ENCODE results near the gene SURF4. TPM values are rescaled to one million over a fixed set of nuclear protein-coding genes. Genes with fewer than 3 reads are reported as not detected.

Gene SURF4
- total and polyA plus RNA-seq, 2 of the 13 experiments (the other 11 are each of a cell fraction or from before 2014, with no cell fraction given) = 220 to 265 TPM

- TF ChIP-seq ZBTB7B (CRISPR knock-in tag; IDR thresholded peaks at IDR 0.05) (no peak), PAF1 (CRISPR knock-in tag; IDR thresholded peaks at IDR 0.05) (no peak), RBFOX2 (IDR thresholded peaks at IDR 0.05; ENCODE audit: low read depth, low read length) (peak; percentile 25; the same call in 1 of the 2 replicates)
- no TSS peak for BruUV-seq (replicated peaks)
- no peak overlapping the region for H3K4me3 ChIP-seq (replicated peaks in 1 of 3; ENCODE audit: insufficient read depth in 1 of 3, low read depth in 2 of 3, low read length in 3 of 3)
- DNase-seq (ENCODE audit: low spot score) = no peak
- no peak overlapping the region for H3K9ac ChIP-seq (ENCODE audit: insufficient read depth, low read depth, low read length)
- H3K36me3 ChIP-seq (replicated peaks in 1 of 2; ENCODE audit: control insufficient read depth in 1 of 2, insufficient read depth in 2 of 2, low read length in 2 of 2) = peaks cover 8 to 58% of the 10 kb centered on the region in 2 experiments; a peak in 4 of 5 replicates
- H3K79me2 ChIP-seq (ENCODE audit: insufficient read depth, low read length) = peaks cover 7% of the 10 kb centered on the region
- in situ Hi-C loops (cut with HindIII; ENCODE audit: extremely low pct_ligation_motif_present, low pct_unique_long_range_greater_than_20kb) (no loop called here), intact Hi-C loops (cut with micrococcal nuclease; ENCODE audit: unreplicated experiment) (no loop called here)
- ChIA-PET CTCF (ENCODE audit: low intra/inter-chr PET ratio, low total read pairs) (interaction anchor here (1.9 kb wide), 1 partner anchor 144 kb away, joined by 5 read pairs; no protein-coding TSS in a partner anchor), POLR2A (no interaction called here)
- no peak for ATAC-seq
- H4K20me1 ChIP-seq (ENCODE audit: insufficient read depth, low read length) = no peaks in the 10 kb centered on the region
- H3K9me3 ChIP-seq (ENCODE audit: low read length) = no peaks in the 10 kb centered on the region
- peaks cover 14% of the 10 kb centered on the region for H3K4me1 ChIP-seq (ENCODE audit: insufficient read depth, low read length)
- H2AFZ ChIP-seq (ENCODE audit: low read length) = no peak overlapping the region
- H3K27ac ChIP-seq (ENCODE audit: extremely low read length, insufficient read depth, low read length) = no peak overlapping the region
- H3K27me3 ChIP-seq (ENCODE audit: control insufficient read depth in 1 of 2, insufficient read depth in 2 of 2, low read length in 2 of 2) = no peaks in the 10 kb centered on the region
- no peak overlapping the region for H3K4me2 ChIP-seq (ENCODE audit: low read depth, low read length)
- 96% methylated on average over 14 of the region's 15 CpGs for WGBS (ENCODE audit: low lambda C conversion rate)
- FAIRE-seq = no peak
Measured at GRCh38 chr9:133341369-133342068, 34.3 kb downstream of the SURF4 start.

GRCh38 chr9:133340916-133341315 lies 34.9 kb downstream of the SURF4 start:
- H3K79me2 ChIP-seq (ENCODE audit: insufficient read depth, low read length) = peaks cover 4% of the 10 kb centered on the region
- intact Hi-C loops (cut with micrococcal nuclease; ENCODE audit: unreplicated experiment) (no loop called here), in situ Hi-C loops (cut with HindIII; ENCODE audit: extremely low pct_ligation_motif_present, low pct_unique_long_range_greater_than_20kb) (no loop called here)
- no peaks in the 10 kb centered on the region for H3K9me3 ChIP-seq (ENCODE audit: low read length)
- H3K36me3 ChIP-seq (replicated peaks in 1 of 2; ENCODE audit: control insufficient read depth in 1 of 2, insufficient read depth in 2 of 2, low read length in 2 of 2) = peaks cover 7 to 58% of the 10 kb centered on the region in 2 experiments; a peak in 4 of 5 replicates
- H3K27ac ChIP-seq (ENCODE audit: extremely low read length, insufficient read depth, low read length) = no peak overlapping the region
- no peak overlapping the region for H3K9ac ChIP-seq (ENCODE audit: insufficient read depth, low read depth, low read length)
- FAIRE-seq (no peak), DNase-seq (ENCODE audit: low spot score) (no peak), ATAC-seq (no peak)
- 91% methylated on average over 5 of the region's 13 CpGs for WGBS (ENCODE audit: low lambda C conversion rate)
- H2AFZ ChIP-seq (ENCODE audit: low read length) = no peak overlapping the region
- TF ChIP-seq ZNF776 (CRISPR knock-in tag; IDR thresholded peaks at IDR 0.05) = no peak
- no peak for TF ChIP-seq PHF21A (CRISPR knock-in tag; IDR thresholded peaks at IDR 0.05)
- no peak for TF ChIP-seq ESRRA (CRISPR knock-in tag; IDR thresholded peaks at IDR 0.05; ENCODE audit: low read depth)
- TF ChIP-seq ZNF335 (CRISPR knock-in tag; IDR thresholded peaks at IDR 0.05) = no peak
- TF ChIP-seq ADNP (CRISPR knock-in tag; IDR thresholded peaks at IDR 0.05) = no peak
- TF ChIP-seq ATF3 (CRISPR knock-in tag; IDR thresholded peaks at IDR 0.05) = no peak
- TF ChIP-seq MEF2D (CRISPR knock-in tag; IDR thresholded peaks at IDR 0.05) = no peak
- no peak for TF ChIP-seq NR1H2 (CRISPR knock-in tag; IDR thresholded peaks at IDR 0.05; ENCODE audit: borderline replicate concordance, low read depth)
- TF ChIP-seq ZNF17 (CRISPR knock-in tag; IDR thresholded peaks at IDR 0.05) = no peak
- no peak for TF ChIP-seq ZNF256 (CRISPR knock-in tag; conservative IDR thresholded peaks at IDR 0.05)
- no peak for TF ChIP-seq ZNF251 (CRISPR knock-in tag; IDR thresholded peaks at IDR 0.05)
- TF ChIP-seq ZGPAT (CRISPR knock-in tag; IDR thresholded peaks at IDR 0.05) = no peak
- POLR2A ChIA-PET = no interaction called here
- H3K27me3 ChIP-seq (ENCODE audit: control insufficient read depth in 1 of 2, insufficient read depth in 2 of 2, low read length in 2 of 2) = no peaks in the 10 kb centered on the region; a peak in 1 of 5 replicates
- no TSS peak for BruUV-seq (replicated peaks)
- no peaks in the 10 kb centered on the region for H4K20me1 ChIP-seq (ENCODE audit: insufficient read depth, low read length)
- H3K4me1 ChIP-seq (ENCODE audit: insufficient read depth, low read length) = peaks cover 11% of the 10 kb centered on the region
- H3K4me2 ChIP-seq (ENCODE audit: low read depth, low read length) = no peak overlapping the region
- CTCF ChIA-PET (ENCODE audit: low intra/inter-chr PET ratio, low total read pairs) = no interaction called here
- no peak overlapping the region for H3K4me3 ChIP-seq (replicated peaks in 1 of 3; ENCODE audit: insufficient read depth in 1 of 3, low read depth in 2 of 3, low read length in 3 of 3)
